Stimulated activated CD4-positive, alpha-beta T cell treated with anti-CD3 and anti-CD28 coated beads, TNF-alpha, amount 100 ng/mL, for 48 hours (primary cell): Measurements from ENCODE around the gene STXBP2.

ENCODE experiments used
- DNase-seq, 3 donors: peaks; one replicate each; pipeline ENCODE4 v3.0.0-alpha.2; 2020; ENCODE audit warnings: low read depth in 3 of 3

STXBP2 gene

DNA sequence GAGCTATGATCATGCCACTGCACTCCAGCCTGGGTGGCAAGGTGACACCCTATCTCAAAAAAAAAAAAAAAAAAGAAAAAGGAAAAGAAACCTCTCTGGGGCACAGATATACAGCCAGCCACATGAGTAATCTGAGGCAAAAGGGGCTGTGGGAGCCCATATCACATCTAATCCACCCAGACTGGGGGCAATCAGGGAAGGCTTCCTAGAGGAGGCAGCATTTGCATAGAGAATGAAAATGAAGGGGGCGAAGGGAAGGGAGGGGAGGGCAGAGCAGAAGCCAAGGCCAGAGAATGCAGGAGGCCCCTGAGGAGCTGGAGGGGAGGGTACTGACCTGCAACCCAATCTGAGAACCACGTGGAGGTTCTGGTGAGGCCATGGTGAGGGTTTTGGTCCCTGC, 13.2 kb downstream of the STXBP2 start:
- DNase-seq, result no peak

DNA sequence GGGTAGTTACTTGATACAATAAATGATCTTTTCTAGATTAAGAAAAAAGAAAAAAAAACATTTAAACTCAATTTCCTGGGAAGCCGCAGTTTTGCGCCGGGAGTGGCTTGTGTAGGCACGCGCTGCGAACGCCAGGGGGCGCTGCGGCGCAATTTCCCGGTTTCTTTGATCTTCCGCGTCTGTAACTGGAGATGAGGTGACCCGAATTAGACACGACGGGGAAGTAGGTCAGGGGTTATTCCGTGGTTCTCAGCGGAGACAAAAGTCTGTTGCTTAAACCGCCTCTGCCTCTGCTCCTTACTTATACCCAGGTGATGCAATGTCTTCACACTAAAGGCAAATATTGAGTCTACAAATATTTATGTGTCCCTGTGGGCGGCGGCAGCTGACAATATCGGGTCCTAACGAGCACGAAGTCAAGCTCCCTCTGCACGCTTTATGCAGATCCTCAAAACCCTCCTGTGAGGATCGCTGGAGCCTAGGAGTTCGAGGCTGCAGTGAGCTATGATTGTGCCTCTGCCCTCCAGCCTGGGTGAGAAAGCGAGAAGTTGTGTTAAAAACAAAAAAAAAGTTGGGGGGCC, 15.2 kb downstream of the STXBP2 start:
- DNase-seq, result peak; percentile 71 to 83 (median 72)

DNA sequence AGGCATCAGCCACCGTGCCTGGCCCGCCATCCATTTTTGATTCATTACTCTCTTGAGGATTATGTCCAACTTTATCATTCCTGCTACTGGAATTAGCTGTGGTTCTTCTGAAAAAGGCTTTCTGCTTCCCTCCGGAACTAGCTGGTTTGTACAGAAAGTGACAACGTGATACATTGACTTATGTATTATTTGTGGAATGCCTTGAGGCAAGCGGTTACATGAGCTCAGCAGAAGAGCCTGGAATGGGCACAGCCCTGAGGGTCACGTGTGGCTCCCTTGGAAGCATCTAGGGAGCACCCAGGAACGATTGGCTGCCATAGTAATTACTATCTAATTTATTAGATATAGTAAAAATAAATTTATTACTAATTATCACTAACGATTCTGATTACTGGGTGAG, 17.5 kb downstream of the STXBP2 start:
- DNase-seq, result no peak

GRCh38 chr19:7655581-7655980, 18.7 kb downstream of the STXBP2 start:
- no peak for DNase-seq

DNA sequence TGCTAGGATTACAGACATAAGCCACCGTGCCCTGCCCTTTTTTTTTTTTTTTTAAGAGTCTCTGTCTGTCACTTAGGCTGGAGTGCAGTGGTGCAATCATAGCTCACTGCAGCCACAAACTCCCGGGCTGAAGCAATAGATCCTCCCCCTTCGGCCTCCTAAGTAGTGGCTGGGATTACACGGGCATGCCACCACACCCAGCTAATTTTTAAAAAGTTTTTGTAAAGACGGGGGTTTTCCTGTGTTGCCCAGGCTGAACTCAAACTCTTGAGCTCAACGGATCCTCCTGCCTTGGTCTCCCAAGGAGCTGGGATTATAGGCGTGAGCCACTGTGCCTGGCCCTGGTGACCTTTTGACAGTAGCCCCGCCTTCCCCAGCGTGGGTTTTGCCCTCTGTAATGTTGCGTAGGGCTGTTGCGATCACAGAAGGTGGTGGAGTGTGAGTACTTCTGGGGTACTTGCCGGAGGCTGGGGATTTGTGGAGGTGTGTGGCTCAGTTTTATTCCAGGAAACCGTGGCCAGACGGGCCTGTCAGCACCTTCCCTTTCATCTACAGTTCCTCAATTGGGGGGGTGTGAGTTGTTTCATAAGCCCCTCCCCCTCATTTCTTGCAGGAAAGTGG, 20.3 kb downstream of the STXBP2 start:
- DNase-seq, result no peak

DNA sequence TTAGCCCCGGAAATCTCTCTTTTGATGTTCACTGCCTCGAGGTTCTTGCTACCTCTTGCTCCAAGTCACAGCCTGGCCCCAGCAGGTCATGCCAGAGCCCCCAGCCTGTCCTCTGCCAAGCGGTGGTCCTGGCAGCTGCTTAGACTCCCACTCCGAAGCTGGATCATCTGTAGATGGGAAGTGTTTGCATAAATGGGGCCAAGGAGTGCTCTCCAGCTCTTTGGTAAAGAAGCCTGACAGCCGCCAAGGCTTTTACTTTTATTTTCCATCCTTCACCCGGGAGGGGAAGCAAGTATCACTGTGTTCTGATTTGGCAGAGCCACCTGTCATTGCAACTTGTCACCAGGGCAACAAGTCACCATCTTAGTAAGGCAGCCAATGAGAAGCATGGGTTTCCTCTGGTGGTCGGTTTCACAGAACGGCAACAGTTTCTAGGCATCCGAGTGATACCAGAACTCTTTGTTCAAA, 21.3 kb downstream of the STXBP2 start:
- DNase-seq, result no peak

DNA sequence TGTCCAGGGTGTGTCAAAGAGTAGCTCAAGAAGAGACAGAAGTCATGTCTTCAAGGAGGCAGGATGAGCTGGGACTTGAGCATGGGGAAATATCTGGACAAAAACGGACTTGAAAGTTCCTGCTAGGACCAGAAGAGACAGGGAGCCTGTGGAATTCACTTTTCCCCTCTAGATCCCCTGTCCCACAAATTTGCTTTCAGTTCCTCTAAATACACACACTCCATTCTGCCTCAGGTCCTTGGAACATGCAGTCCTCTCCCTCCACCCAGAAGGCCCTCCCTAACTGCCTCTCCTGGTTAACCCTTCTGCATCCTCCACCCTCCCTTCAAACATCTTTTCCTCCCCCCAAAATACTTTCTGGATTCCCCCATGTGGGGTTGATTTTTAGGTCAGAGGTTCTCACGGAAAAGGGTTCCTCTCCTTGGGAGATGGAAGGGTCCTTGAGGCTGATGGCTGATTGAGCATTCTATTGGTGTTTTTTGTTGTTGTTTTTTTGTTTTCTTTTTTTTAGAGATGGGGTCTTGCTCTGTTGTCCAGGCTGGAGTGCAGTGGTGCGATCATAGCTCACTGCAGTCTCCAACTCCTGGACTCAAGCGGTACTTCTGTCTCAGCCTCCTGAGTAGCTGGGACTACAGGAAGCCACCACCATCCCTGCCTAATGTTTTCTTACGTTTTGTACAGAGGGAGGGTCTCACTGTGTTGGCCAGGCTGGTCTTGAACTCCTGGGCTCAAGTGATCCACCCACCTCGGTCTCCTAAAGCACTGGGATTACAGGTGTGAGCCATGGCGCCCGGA, 25.0 kb downstream of the STXBP2 start:
- no peak for DNase-seq

GRCh38 chr19:7662657-7663056, 25.7 kb downstream of the STXBP2 start:
- DNase-seq, result no peak

- DNase-seq, result no peak
Measured at GRCh38 chr19:7663706-7664105, 26.8 kb downstream of the STXBP2 start.

DNA sequence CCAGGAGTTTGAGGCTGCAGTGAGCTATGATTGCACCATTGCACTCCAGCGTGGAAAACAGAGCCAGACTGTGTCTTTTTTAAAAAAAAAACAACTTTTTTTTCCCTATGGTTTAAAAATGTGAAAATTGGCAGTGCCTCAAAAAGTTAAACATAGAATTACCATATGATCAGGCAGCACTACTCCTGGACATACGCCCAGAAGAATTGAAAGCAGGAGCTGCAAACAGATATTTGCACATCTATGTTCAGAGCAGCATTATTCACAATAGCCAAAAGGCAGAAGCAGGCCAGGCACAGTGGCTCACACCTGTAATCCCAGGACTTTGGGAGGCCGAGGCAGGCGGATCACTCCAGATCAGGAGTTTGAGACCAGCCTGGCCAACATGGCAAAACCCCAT, 28.2 kb downstream of the STXBP2 start:
- DNase-seq, result no peak

DNA sequence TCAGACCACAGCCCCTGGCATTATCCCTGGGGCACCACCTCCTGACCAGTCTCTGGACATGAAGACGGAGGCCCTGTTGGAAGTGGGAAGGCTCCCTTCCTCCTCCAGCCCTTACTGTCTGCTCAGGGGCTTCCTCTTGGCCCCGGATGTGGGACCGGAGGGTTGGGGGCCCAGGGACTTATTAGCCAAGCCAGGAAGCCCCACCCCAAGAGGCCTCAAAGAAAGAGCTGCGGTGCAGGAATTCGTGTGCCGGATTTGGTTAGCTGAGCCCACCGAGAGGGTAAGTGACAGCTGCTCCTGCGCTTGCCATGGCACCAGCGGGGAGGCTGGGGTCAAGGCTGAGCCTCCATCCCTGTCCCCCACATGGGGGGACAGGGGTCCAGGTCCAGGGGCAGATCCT, 31.9 kb downstream of the STXBP2 start, which contains the start of gene RETN:
RETN (plus strand) TSS at position 208 of the 400 bp plus-strand sequence. CDS start 278 bp downstream, outside the sequence.
- DNase-seq, result no peak

- no peak for DNase-seq
Measured at GRCh38 chr19:7669641-7670040, 32.7 kb downstream of the STXBP2 start.

DNA sequence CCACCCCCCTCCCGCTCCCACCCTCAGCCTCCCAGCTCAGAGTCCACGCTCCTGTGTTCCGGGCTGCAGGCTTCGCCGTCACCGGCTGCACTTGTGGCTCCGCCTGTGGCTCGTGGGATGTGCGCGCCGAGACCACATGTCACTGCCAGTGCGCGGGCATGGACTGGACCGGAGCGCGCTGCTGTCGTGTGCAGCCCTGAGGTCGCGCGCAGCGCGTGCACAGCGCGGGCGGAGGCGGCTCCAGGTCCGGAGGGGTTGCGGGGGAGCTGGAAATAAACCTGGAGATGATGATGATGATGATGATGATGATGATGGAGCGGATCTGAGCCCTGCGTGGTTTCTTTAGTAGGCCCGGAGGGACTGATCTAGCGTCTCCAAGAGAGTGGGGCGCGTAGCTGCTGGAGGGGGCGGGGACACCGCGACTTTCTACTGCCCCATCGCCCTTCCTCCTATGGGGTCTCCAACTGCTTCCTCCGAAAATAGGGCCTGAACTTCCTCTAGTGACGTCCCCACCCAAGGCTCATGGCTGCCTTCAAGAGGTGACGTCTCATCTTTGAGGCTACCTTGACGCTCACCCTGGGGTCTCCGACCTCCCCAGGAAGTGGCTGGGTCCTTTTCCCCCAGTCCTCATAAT, 33.4 kb downstream of the STXBP2 start:
- DNase-seq, result no peak

GRCh38 chr19:7670790-7671189, 33.9 kb downstream of the STXBP2 start:
- DNase-seq, result no peak

DNA sequence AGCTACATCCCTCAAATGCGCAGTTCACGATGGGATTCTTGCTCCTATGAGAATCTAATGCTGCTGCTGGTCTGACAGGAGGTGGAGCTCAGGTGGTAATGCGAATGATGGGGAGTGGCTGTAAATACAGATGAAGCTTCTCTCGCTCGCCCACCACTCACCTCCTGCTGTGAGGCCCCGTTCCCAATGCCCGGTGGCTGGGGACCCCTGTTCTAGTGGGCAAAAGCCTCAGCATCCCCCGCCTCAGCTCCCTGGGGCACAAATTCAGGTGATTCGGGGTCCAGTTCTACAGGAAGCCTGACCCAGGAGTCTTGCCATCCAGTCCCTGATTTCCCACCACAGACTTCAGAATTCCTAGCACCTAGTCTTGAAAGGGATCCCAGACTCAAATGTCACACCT, 35.6 kb downstream of the STXBP2 start:
- DNase-seq, result no peak

DNA sequence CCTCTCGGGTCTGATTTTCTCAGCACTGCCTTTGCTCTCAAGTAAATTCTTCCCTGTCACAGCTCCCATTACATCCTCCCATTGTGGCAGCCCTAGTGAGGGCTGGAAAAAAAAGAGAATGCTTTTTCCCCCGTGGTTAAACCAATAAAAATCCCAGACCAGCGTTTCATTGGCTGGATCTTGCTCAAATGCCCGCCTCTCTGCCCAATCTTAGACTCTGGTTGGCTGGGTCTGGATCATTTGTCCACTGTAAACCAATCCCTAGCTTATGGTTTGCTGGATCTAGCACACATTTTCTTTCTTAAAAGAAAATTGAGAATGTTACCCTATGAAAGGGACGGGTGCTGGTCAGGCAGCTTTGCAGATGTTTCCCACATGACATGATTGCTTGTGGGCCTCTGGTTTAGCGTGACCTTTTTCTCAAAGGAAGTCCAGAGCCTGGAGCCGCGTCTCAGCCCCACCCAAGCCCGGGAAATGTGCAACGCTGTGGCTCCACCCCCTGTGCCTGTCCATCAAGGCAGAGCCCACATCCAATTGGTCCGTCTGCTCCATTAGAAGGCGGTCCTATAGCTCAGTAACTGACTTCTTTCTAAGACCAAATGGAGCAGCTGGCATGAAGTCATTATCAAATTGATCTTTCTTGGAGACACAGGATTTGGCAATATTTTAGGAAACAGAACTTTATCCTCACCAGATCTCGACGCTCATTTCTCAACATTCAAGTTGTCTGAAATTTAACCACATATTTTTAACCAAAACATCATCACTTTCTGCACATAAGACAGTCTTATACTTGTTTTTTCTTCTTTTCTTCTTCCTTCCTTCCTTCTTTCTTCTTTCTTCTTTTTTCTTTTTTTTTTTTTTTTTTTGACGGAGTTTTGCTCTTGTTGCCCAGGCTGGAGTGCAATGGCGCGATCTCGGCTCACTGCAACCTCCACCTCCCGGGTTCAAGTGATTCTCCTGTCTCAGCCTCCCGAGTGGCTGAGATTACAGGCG, 37.4 kb downstream of the STXBP2 start:
- no peak for DNase-seq

DNA sequence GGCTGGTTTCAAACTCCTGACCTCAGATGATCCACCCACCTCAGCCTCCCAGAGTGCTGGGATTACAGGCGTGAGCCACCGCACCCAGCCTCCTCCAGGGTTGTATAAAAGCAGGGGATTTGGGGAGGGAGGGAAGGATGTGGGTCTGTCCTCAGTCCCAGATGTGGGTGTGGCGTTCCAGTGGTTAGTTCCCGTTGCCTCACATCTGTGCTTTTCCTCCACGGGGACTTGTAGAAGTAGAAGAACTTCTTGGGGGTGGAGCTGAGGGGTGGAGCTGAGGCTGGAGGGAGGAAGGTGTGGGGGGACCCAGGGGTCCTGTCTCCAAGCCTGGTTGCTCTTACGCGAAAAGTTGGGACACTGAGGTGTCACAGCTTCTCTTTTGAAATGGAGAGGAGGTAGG, 39.5 kb downstream of the STXBP2 start:
- DNase-seq, result no peak

GRCh38 chr19:7676854-7677253, 39.9 kb downstream of the STXBP2 start, which contains the start of gene MCEMP1:
Gene MCEMP1, plus strand, starts transcription at chr19:7677090. Its CDS starts 31 bp downstream, at chr19:7677121.
- DNase-seq, result no peak

DNA sequence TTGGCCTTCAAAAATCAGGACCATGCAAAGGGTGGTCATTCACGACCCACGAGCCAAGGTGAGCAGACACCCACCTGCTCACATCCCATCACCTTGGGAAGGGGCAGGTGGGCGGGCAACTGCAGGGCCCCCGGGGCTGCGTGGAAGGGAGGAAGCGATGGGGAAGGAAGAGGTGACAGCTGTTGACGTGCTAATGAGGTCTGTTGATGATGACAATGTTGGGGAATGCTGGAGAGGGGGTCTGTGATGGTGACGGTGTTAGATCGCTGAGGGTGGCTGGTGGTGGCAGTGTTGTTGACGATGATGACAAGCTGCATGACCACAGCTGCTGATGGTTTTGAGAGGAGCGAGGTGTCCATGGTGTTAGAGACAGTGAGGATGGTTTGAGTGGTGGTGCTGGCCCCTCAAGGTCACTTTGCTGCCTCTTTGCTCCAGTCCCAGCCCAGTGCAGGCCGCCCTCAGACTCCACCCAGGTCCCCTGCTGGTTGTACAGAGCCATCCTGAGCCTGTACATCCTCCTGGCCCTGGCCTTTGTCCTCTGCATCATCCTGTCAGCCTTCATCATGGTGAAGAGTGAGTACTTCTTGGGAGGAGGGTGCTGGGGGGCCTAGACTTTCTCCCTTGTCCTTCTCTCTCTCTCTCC, 40.9 kb downstream of the STXBP2 start:
- no peak for DNase-seq

- DNase-seq, result peak in 1 of 3 donors; percentile 64
Measured at GRCh38 chr19:7678971-7679751, 42.3 kb downstream of the STXBP2 start.
